ENCODE measurements around the gene LRMDA. TPM values are rescaled to one million over a fixed set of nuclear protein-coding genes. Genes with fewer than 3 reads are reported as not detected.

The LRMDA gene
- total RNA-seq, 1 donor from 2014 or later, result 0.96 TPM

DNA sequence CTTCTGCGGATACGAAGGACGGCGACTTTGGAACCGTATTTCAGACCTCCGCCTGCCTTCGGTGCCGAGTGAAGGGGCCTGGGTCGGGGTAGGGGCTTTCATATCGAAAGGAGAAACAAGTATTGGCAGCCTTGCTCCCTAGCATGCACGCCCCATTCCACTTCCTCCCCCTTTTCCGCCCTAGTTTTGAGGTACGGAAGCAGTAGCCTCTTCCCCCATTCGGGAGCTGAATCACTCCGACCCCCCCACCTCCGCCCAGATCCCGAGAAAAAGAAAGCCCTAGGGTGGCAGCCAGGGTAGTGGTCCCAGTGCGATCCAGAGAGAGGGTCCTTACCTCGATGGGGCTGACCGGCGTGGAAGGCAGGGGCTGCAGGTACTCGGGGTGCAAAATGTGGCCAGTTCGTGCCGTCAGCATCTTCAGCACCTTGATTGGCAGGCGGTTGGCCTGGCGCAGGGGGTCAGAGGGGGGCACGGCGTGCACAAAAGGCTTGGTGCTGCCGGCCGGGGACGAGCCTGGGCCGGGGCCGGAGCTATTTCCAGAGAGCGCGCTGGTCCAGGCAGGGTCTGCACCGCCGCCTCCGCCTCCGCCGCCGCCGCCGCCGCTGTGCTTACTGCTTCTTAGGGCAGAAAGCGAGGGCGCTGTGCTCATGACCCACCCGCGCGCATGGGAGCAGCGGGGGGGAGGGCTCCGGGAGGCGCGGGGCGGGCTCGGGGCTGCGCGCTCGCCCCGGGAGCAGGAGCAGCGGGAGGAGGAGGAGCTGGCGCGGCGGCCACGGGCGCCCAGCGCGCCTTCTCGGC is 30.5 kb upstream of the LRMDA start:
- TF ChIP-seq, protein P1, sequence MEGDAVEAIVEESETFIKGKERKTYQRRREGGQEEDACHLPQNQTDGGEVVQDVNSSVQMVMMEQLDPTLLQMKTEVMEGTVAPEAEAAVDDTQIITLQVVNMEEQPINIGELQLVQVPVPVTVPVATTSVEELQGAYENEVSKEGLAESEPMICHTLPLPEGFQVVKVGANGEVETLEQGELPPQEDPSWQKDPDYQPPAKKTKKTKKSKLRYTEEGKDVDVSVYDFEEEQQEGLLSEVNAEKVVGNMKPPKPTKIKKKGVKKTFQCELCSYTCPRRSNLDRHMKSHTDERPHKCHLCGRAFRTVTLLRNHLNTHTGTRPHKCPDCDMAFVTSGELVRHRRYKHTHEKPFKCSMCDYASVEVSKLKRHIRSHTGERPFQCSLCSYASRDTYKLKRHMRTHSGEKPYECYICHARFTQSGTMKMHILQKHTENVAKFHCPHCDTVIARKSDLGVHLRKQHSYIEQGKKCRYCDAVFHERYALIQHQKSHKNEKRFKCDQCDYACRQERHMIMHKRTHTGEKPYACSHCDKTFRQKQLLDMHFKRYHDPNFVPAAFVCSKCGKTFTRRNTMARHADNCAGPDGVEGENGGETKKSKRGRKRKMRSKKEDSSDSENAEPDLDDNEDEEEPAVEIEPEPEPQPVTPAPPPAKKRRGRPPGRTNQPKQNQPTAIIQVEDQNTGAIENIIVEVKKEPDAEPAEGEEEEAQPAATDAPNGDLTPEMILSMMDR (IDR thresholded peaks at IDR 0.05), result no peak
- Histone ChIP-seq H3K4me3 (peak overlapping the region; percentile 89 to 95), H3K27me3 (no peaks in the 10 kb centered on the region), H3K36me3 (peaks cover 10 to 11% of the 10 kb centered on the region in 2 donors), H3K4me1 (peaks cover 0 to 14% of the 10 kb centered on the region in 2 donors), H3K9me3 (no peaks in the 10 kb centered on the region), H3K27ac (peak overlapping the region; percentile 97 to 98)
- intact Hi-C loops (cut with DNase I), result loop anchor here (1.0 to 10.0 kb wide), 8 partner anchors 106 to 1711 kb away; no protein-coding TSS in a partner anchor
- DNase-seq (ENCODE audit: low spot score in 2 of 2), result peak in 1 of 2 donors; percentile 86

DNA sequence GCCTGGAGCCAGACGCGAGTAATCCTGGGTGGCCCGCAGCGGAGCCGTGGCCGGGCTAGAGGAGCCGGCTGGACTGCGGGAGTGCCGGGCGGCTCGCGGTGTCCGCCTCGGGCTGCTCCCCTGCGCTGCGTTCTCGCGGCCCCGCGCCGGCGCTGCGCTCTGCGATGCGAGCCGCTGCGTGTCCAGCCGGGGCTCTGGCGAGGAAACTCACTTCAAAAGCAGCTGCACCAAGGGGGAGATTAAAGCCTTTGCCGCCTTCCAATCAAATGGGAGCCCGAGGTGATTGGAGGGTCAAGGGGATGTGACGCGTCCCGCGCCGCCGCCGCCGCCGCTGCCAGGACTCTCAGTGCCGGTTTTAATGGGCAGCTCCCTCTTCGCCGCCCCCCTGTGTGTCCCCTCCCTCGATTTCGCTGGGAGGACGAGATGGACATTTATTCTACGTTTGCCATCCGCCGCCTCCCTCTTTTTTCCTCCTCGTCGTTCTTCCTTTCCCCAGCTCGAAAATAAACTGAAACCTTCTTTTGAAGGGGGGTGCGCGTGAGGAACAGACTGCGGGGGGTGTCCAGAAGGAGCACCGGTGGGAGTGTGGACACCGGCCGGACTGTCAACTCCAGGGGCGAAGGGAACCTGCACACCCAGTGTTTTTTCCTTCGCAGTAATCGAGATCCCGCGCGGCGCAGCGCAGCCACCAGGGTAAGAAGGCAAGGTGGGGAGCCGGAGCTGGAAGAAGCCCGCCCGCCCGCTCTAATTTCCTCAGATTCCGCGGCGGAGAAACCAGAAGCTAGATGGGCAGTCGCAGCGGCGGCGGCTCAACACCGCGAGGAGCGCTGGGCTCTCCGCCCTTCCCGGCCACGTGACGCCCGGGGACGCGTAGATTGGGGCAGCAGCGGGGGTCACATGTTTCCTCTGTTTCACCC is 29.6 kb upstream of the LRMDA start, which contains the start of gene ZNF503:
TSS of gene ZNF503 (minus strand) at position 196 of the 917 bp plus-strand sequence. CDS start 345 bp downstream, outside the sequence.
- TF ChIP-seq, protein P1 (IDR thresholded peaks at IDR 0.05), result peak in 2 of 3 experiments; percentile 30 to 54
- intact Hi-C loops (cut with DNase I), result loop anchor here (2.0 to 10.0 kb wide), 7 partner anchors 107 to 1710 kb away; no protein-coding TSS in a partner anchor
- Histone ChIP-seq H3K27me3 (no peaks in the 10 kb centered on the region), H3K4me3 (peak within 1 kb of the TSS; percentile 89 to 95), H3K9me3 (no peaks in the 10 kb centered on the region), H3K4me1 (peaks cover 0 to 9% of the 10 kb centered on the region in 2 donors), H3K27ac (peak within 1 kb of the TSS; percentile 97 to 98), H3K36me3 (peaks cover 10 to 11% of the 10 kb centered on the region in 2 donors)
- DNase-seq (ENCODE audit: low spot score in 2 of 2), result peak; percentile 94 to 99

DNA sequence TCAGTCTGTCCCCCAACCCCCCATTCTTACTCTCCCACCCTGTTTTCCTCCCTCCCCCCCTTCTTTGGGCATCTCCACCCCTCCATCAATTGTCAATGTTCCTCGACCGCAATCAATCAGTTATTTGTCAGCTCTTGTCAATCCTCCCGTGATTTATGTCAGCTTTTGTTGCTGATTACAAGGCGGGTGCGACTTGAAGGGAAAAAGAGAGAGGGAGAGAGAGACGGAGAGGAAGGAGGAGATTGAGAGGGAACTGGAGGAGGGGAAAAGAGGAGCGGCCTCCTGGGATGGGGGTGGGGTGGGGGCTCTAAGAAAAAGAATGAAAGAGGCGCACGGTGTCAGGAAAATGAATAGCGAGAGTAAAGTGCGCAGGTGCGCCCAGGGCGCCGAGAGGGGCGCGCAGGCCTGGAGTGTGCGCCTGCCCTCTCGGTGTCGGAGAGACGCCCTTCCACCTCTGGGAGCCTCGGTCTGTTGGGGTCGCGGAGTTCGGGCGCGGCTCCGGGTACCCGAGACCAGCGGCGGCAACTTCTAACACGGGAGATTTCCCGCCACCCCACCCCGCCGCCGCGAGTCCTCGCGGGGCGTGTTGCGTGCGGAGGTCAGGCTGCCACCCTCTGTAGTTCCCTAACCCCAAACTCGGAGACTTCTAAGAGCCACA is 28.8 kb upstream of the LRMDA start:
- no peaks in the 10 kb centered on the region for H3K27me3 ChIP-seq
- intact Hi-C loops (cut with DNase I), result loop anchor here (2.0 to 10.0 kb wide), 6 partner anchors 262 to 1710 kb away; no protein-coding TSS in a partner anchor
- H3K4me1 ChIP-seq, result peaks cover 0 to 8% of the 10 kb centered on the region in 2 donors

DNA sequence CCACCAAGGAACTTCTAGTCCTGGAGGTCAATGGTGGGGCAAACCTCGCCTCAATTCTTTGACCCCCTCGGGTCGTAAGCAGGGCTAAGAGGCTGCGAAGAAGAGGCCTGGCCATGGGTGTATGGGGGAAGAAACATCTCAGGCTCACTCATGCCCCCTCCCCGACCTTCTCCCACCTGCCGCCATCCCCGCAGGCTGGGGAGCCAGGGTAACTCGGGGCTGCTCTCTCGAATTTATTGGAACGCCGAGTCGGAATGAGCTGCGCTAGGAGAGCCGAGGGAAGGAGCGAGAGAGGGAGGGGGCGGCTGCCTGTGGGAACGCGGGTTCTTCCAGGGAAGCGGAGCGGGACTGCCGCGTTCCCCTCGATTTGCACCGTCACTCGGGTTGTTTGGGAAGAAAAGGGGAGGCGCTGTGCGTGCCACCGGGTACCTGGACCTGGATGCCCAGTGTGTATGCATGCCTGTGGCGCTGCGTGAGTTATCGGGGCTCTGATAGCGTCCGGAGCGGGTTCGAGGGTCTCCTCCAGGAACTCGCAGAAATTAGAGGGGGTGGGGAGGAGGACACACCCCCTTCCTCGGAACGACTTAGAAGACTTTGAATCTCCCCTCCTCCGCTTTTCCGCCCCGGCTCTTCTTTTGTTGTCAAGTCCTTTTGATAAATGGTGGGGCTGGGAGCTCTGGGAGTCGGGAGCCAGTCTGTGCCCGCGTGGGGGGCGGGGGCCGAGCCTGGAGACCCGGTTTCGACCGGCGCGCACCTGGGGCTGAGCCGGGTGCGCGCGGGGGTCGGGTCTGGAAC is 28.1 kb upstream of the LRMDA start:
- peak overlapping the region; percentile 97 to 98 for H3K27ac ChIP-seq
- H3K36me3 ChIP-seq, result peaks cover 10 to 11% of the 10 kb centered on the region in 2 donors
- H3K4me1 ChIP-seq, result peaks cover 0 to 8% of the 10 kb centered on the region in 2 donors
- no peaks in the 10 kb centered on the region for H3K9me3 ChIP-seq
- no peaks in the 10 kb centered on the region for H3K27me3 ChIP-seq
- TF ChIP-seq, protein P1 (IDR thresholded peaks at IDR 0.05), result no peak
- DNase-seq (ENCODE audit: low spot score in 2 of 2), result peak in 1 of 2 donors; percentile 75
- intact Hi-C loops (cut with DNase I), result loop anchor here (2.0 to 10.0 kb wide), 6 partner anchors 261 to 1709 kb away; no protein-coding TSS in a partner anchor
- H3K4me3 ChIP-seq, result peak overlapping the region; percentile 89 to 95

More for the DNA sequence above, 28.8 kb upstream of the LRMDA start:
- TF ChIP-seq, protein P1 (IDR thresholded peaks at IDR 0.05), result no peak
- H3K4me3 ChIP-seq, result peak overlapping the region; percentile 89 to 95
- peaks cover 10 to 11% of the 10 kb centered on the region in 2 donors for H3K36me3 ChIP-seq
- DNase-seq (ENCODE audit: low spot score in 2 of 2), result no peak
- H3K27ac ChIP-seq, result peak overlapping the region; percentile 97 to 98
- no peaks in the 10 kb centered on the region for H3K9me3 ChIP-seq

Data from ascending aorta (tissue), 2 donors.